ENCODE measurements around the gene LNP1.
"Not testable (repeated sequence)": the region's sequence is repeated elsewhere in the genome, so short reads cannot be mapped to it uniquely, and the experiment has no call there.

Gene LNP1

GRCh38 chr3:100478521-100478920 is 77.2 kb downstream of the LNP1 start:
- not testable (repeated sequence) for DNase-seq (ENCODE audit: low spot score)

- DNase-seq (ENCODE audit: low spot score) = no peak
These were observed 78.7 kb downstream of the LNP1 start for GRCh38 chr3:100480081-100480480.

GRCh38 chr3:100482176-100482575 is 80.8 kb downstream of the LNP1 start:
- DNase-seq (ENCODE audit: low spot score) = no peak

- DNase-seq (ENCODE audit: low spot score) = no peak
These were observed 82.2 kb downstream of the LNP1 start for GRCh38 chr3:100483529-100483928.

GRCh38 chr3:100486808-100487207 is 85.5 kb downstream of the LNP1 start:
- DNase-seq (ENCODE audit: low spot score) = no peak

- DNase-seq (ENCODE audit: low spot score) = no peak
These were observed 87.8 kb downstream of the LNP1 start for GRCh38 chr3:100489118-100489517.

GRCh38 chr3:100492059-100493006 is 91.0 kb downstream of the LNP1 start, which contains the start of gene TMEM45A:
TSS of gene TMEM45A (plus strand) at chr3:100492619. CDS start at chr3:100555212, 62,593 bp downstream.
- DNase-seq (ENCODE audit: low spot score) = peak; percentile 94

- DNase-seq (ENCODE audit: low spot score) = no peak
These were observed 95.4 kb downstream of the LNP1 start for GRCh38 chr3:100496711-100497261.

- DNase-seq (ENCODE audit: low spot score) = no peak
These were observed 98.3 kb downstream of the LNP1 start for GRCh38 chr3:100499651-100500050.

- no peak for DNase-seq (ENCODE audit: low spot score)
These were observed 99.1 kb downstream of the LNP1 start for GRCh38 chr3:100500320-100500880.

GRCh38 chr3:100503448-100503847 is 102.1 kb downstream of the LNP1 start:
- DNase-seq (ENCODE audit: low spot score) = no peak
